Keratinocyte (primary cell): ENCODE measurements around the gene TBCE. TPM values are rescaled to one million over a fixed set of nuclear protein-coding genes. Genes with fewer than 3 reads are reported as not detected.

Experiments
- DNase-seq: peaks from one replicate; pipeline ENCODE4 v3.0.0-alpha.2; 2011; ENCODE audit warnings: low read depth, missing footprints, low spot score
- FAIRE-seq: peaks from 2 replicates; lab custom pipeline; 2011; peaks lifted over from hg19 to GRCh38; lab: Jason Lieb, UNC
- H2AFZ ChIP-seq: 2 replicates; pipeline ENCODE4 v1.6.0; 2012; ENCODE audit warnings: low read length, control low read depth, inconsistent platforms; ENCODE audit not compliant: control insufficient read depth
- H3K27ac ChIP-seq: 2 replicates; pipeline ENCODE4 v1.5.1; 2011; ENCODE audit warnings: low read length; ENCODE audit not compliant: control insufficient read depth, insufficient read depth
- H3K27me3 ChIP-seq: 3 replicates; pipeline ENCODE4 v1.6.0; 2011; ENCODE audit warnings: low read length; ENCODE audit not compliant: control insufficient read depth, insufficient read depth; ENCODE audit errors: extremely low read depth
- H3K36me3 ChIP-seq, 2 experiments: 2 replicates in 1 of 2; 3 replicates in 1 of 2; pipeline ENCODE4 v1.5.1; 2011; ENCODE audit warnings: low read length in 2 of 2, mild to moderate bottlenecking in 1 of 2; ENCODE audit not compliant: control insufficient read depth in 2 of 2, insufficient read depth in 2 of 2; ENCODE audit errors: extremely low read depth in 1 of 2
- H3K4me1 ChIP-seq: 3 replicates; pipeline ENCODE4 v1.5.1; 2011; ENCODE audit warnings: low read length; ENCODE audit not compliant: control insufficient read depth, insufficient read depth; ENCODE audit errors: extremely low read depth
- H3K4me2 ChIP-seq: 3 replicates; pipeline ENCODE4 v1.6.0; 2011; ENCODE audit warnings: low read depth, low read length; ENCODE audit not compliant: control insufficient read depth, insufficient read depth; ENCODE audit errors: extremely low read depth
- H3K4me3 ChIP-seq, 3 experiments: fragments of 200-600 bp in 1 of 3; sonication (generic) in 1 of 3; 2 replicates in 2 of 3; 3 replicates in 1 of 3; pipeline ENCODE4 v1.5.1; 2011 to 2016; ENCODE audit warnings: low read length in 3 of 3, mild to moderate bottlenecking in 3 of 3, control low read depth in 2 of 3, inconsistent platforms in 1 of 3, low read depth in 1 of 3, mixed read lengths in 1 of 3, mixed run types in 1 of 3, moderate library complexity in 1 of 3; ENCODE audit not compliant: control insufficient read depth in 2 of 3, insufficient read depth in 2 of 3; ENCODE audit errors: extremely low read depth in 1 of 3
- H3K79me2 ChIP-seq: 2 replicates; pipeline ENCODE4 v1.6.0; 2012; ENCODE audit warnings: low read length; ENCODE audit not compliant: control insufficient read depth, insufficient read depth
- H3K9ac ChIP-seq: 3 replicates; pipeline ENCODE4 v1.6.0; 2011; ENCODE audit warnings: low read length; ENCODE audit not compliant: control insufficient read depth, insufficient read depth; ENCODE audit errors: extremely low read depth
- H3K9me1 ChIP-seq: 3 replicates; pipeline ENCODE4 v1.6.0; 2011; ENCODE audit warnings: low read length; ENCODE audit not compliant: control insufficient read depth, insufficient read depth; ENCODE audit errors: extremely low read depth
- H3K9me3 ChIP-seq: 2 replicates; pipeline ENCODE4 v1.5.1; 2012; ENCODE audit warnings: low read depth, low read length; ENCODE audit not compliant: control insufficient read depth
- H4K20me1 ChIP-seq: 3 replicates; pipeline ENCODE4 v1.6.0; 2011; ENCODE audit warnings: low read length; ENCODE audit not compliant: control insufficient read depth, insufficient read depth; ENCODE audit errors: extremely low read depth
- CTCF ChIP-seq, 3 experiments: IDR thresholded peaks in 1 of 3; conservative IDR thresholded peaks in 1 of 3; optimal IDR thresholded peaks in 1 of 3; 2 replicates in 2 of 3; 3 replicates in 1 of 3; pipeline versions ENCODE3 to v1.5.1; 2011; ENCODE audit warnings: low read length in 3 of 3, mild to moderate bottlenecking in 3 of 3, moderate library complexity in 2 of 3, control low read depth in 1 of 3, inconsistent platforms in 1 of 3; ENCODE audit not compliant: insufficient read depth in 2 of 3; ENCODE audit errors: extremely low read depth in 1 of 3
- EZH2 ChIP-seq: IDR thresholded peaks from one replicate; pipeline ENCODE4 v1.6.1; 2012; ENCODE audit warnings: inconsistent platforms, mild to moderate bottlenecking, low read length, moderate library complexity
- dilution Hi-C: fragments of 300-500 bp; cut with MboI; formaldehyde crosslinking; loops from one replicate; pipeline ENCODE4 v1.7.0; 2020; ENCODE audit warnings: low sequenced_read_pairs; ENCODE audit not compliant: extremely low pct_ligation_motif_present
- polyA plus RNA-seq, 5 experiments: library from polyadenylated mRNA; depleted of rRNA in 3 of 5; stranded (reverse) in 3 of 5; stranded (forward) in 1 of 5; unstranded in 1 of 5; fragments of >200 nt; gene quantifications; 1 replicate in 1 of 5; 2 replicates in 3 of 5; 3 replicates in 1 of 5; pipeline versions ENCODE4 v1.2.1 to v1.2.3, GENCODE V29; 2011 to 2012; ENCODE audit warnings: missing spikeins in 2 of 5, low read depth in 1 of 5, low replicate concordance in 1 of 5

TBCE gene
- polyA plus RNA-seq, 1 donor (not counting 4 experiments of a cell fraction or from before 2014, with no cell fraction given) = 27.5 TPM

GRCh38 chr1:235401251-235401650 lies 34.0 kb downstream of the TBCE start:
- peaks cover 18% of the 10 kb centered on the region for H3K79me2 ChIP-seq
- H3K27ac ChIP-seq = no peak overlapping the region
- DNase-seq (no peak), FAIRE-seq (no peak)
- peaks cover 34% of the 10 kb centered on the region for H3K4me1 ChIP-seq
- H3K9ac ChIP-seq = no peak overlapping the region
- H3K36me3 ChIP-seq = no peaks in the 10 kb centered on the region
- no peaks in the 10 kb centered on the region for H3K27me3 ChIP-seq
- H3K9me1 ChIP-seq = no peaks in the 10 kb centered on the region
- no peaks in the 10 kb centered on the region for H3K9me3 ChIP-seq
- H2AFZ ChIP-seq = no peak overlapping the region
- no peak overlapping the region for H3K4me2 ChIP-seq
- no peaks in the 10 kb centered on the region for H4K20me1 ChIP-seq
- dilution Hi-C loops = no loop called here
- TF ChIP-seq CTCF (optimal IDR thresholded peaks at IDR 0.05 in 1 of 3, IDR thresholded peaks at IDR 0.05 in 1 of 3, conservative IDR thresholded peaks at IDR 0.05 in 1 of 3; ENCODE audit: extremely low read depth in 1 of 3, insufficient read depth in 2 of 3, low read length in 3 of 3) (no peak), EZH2 (no peak)
- no peak overlapping the region for H3K4me3 ChIP-seq

- no peak overlapping the region for H3K9ac ChIP-seq
- no peak overlapping the region for H3K27ac ChIP-seq
- H3K36me3 ChIP-seq = no peaks in the 10 kb centered on the region
- H2AFZ ChIP-seq = no peak overlapping the region
- H3K9me3 ChIP-seq = no peaks in the 10 kb centered on the region
- no peak overlapping the region for H3K4me3 ChIP-seq
- H3K27me3 ChIP-seq = no peaks in the 10 kb centered on the region
- dilution Hi-C loops = no loop called here
- H3K4me2 ChIP-seq = no peak overlapping the region
- H4K20me1 ChIP-seq = no peaks in the 10 kb centered on the region
- DNase-seq = no peak
- H3K4me1 ChIP-seq = peaks cover 31% of the 10 kb centered on the region
- peaks cover 18% of the 10 kb centered on the region for H3K79me2 ChIP-seq
- H3K9me1 ChIP-seq = no peaks in the 10 kb centered on the region
- no peak for FAIRE-seq
- TF ChIP-seq CTCF (optimal IDR thresholded peaks at IDR 0.05 in 1 of 3, IDR thresholded peaks at IDR 0.05 in 1 of 3, conservative IDR thresholded peaks at IDR 0.05 in 1 of 3; ENCODE audit: extremely low read depth in 1 of 3, insufficient read depth in 2 of 3, low read length in 3 of 3) (no peak), EZH2 (no peak)
These were observed 35.4 kb downstream of the TBCE start for GRCh38 chr1:235402457-235403200.
